HG03460 (cell line): ENCODE measurements around the gene XKR3.
"Not testable (repeated sequence)": the region's sequence is repeated elsewhere in the genome, so short reads cannot be mapped to it uniquely, and the experiment has no call there.

Source experiments
- ATAC-seq: cut with Tn5 transposase; IDR thresholded peaks from one replicate; pipeline ENCODE4 v1.9.1; 2021; ENCODE audit not compliant: unreplicated experiment

Gene XKR3

GRCh38 chr22:16748160-16748929 is 76.9 kb downstream of the XKR3 start:
- ATAC-seq: not testable (repeated sequence)

GRCh38 chr22:16747266-16748159 is 77.7 kb downstream of the XKR3 start:
- ATAC-seq: not testable (repeated sequence)

GRCh38 chr22:16734271-16734670 is 90.9 kb downstream of the XKR3 start:
- ATAC-seq: not testable (repeated sequence)
